Parathyroid adenoma (tissue), 2 donors: ENCODE measurements around the gene CYYR1.

Source experiments
- H2AFZ ChIP-seq: fragments of 300-600 bp; sonication (generic); one replicate; pipeline ENCODE4 v1.7.0; 2017; ENCODE audit warnings: antibody characterized with exemption, mild to moderate bottlenecking
- H3K27ac ChIP-seq: fragments of 300-600 bp; sonication (generic); one replicate; pipeline ENCODE4 v1.7.0; 2017
- H3K27me3 ChIP-seq: fragments of 300-600 bp; sonication (generic); one replicate; pipeline ENCODE4 v1.7.0; 2017; ENCODE audit warnings: low read length; ENCODE audit not compliant: control insufficient read depth, insufficient read depth
- H3K36me3 ChIP-seq: fragments of 300-600 bp; sonication (generic); one replicate; pipeline ENCODE4 v1.7.0; 2017; ENCODE audit warnings: low read length; ENCODE audit not compliant: control insufficient read depth, insufficient read depth
- H3K4me1 ChIP-seq: fragments of 300-600 bp; sonication (generic); one replicate; pipeline ENCODE4 v1.7.0; 2017; ENCODE audit warnings: control low read depth
- H3K4me2 ChIP-seq: fragments of 300-600 bp; sonication (generic); one replicate; pipeline ENCODE4 v1.7.0; 2017; ENCODE audit warnings: low read length
- H3K4me3 ChIP-seq: fragments of 300-600 bp; sonication (generic); one replicate; pipeline ENCODE4 v1.7.0; 2017; ENCODE audit warnings: low read depth, low read length
- H3K79me2 ChIP-seq: fragments of 300-600 bp; sonication (generic); one replicate; pipeline ENCODE4 v1.7.0; 2017; ENCODE audit warnings: control low read depth
- H3K9ac ChIP-seq: fragments of 300-600 bp; sonication (generic); one replicate; pipeline ENCODE4 v1.7.0; 2017; ENCODE audit warnings: mild to moderate bottlenecking
- H3K9me3 ChIP-seq: fragments of 300-600 bp; sonication (generic); one replicate; pipeline ENCODE4 v1.7.0; 2017; ENCODE audit warnings: low read length; ENCODE audit not compliant: control insufficient read depth
- CTCF ChIP-seq: fragments of 300-600 bp; sonication (generic); IDR thresholded peaks from one replicate; pipeline ENCODE4 v1.7.0; 2017; ENCODE audit warnings: antibody characterized with exemption, mild to moderate bottlenecking
- donor health status: primary hyperparathyroidism.

Gene CYYR1

DNA sequence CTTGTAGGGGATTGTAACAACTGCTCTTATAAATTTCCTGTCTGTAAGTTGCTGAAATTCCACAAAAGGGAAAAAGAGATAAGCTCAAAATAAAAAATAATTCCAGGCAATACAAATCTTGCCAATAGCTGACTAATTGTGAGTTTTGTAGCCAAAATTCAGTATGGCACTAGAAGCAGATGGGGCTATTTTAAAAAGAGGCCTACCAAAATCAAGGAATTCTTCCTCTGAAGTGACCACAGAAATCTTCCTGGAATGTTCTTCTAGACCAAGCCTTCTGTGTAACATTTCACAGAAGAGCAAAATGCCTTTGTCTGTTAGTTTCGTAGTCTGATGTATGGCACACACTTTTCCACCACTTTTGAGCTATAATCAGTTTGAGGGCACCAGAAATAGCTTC is 127.6 kb downstream of the CYYR1 start:
- H3K9me3 ChIP-seq: no peaks in the 10 kb centered on the region
- no peaks in the 10 kb centered on the region for H3K27me3 ChIP-seq
- no peaks in the 10 kb centered on the region for H3K4me1 ChIP-seq
- no peak overlapping the region for H3K27ac ChIP-seq
- no peak for TF ChIP-seq CTCF
- H3K9ac ChIP-seq: no peak overlapping the region
- no peak overlapping the region for H3K4me2 ChIP-seq
- H3K79me2 ChIP-seq: no peaks in the 10 kb centered on the region
- no peak overlapping the region for H2AFZ ChIP-seq
- H3K36me3 ChIP-seq: no peaks in the 10 kb centered on the region
- H3K4me3 ChIP-seq: no peak overlapping the region

- H3K9me3 ChIP-seq: no peaks in the 10 kb centered on the region
- no peaks in the 10 kb centered on the region for H3K4me1 ChIP-seq
- H3K9ac ChIP-seq: no peak overlapping the region
- H2AFZ ChIP-seq: no peak overlapping the region
- no peaks in the 10 kb centered on the region for H3K36me3 ChIP-seq
- H3K27ac ChIP-seq: no peak overlapping the region
- H3K4me2 ChIP-seq: no peak overlapping the region
- H3K79me2 ChIP-seq: no peaks in the 10 kb centered on the region
- H3K4me3 ChIP-seq: no peak overlapping the region
- H3K27me3 ChIP-seq: no peaks in the 10 kb centered on the region
- no peak for TF ChIP-seq CTCF
Observed at GRCh38 chr21:26444646-26445045, 128.4 kb downstream of the CYYR1 start.

GRCh38 chr21:26443867-26444266 is 129.2 kb downstream of the CYYR1 start:
- Histone ChIP-seq H3K79me2 (no peaks in the 10 kb centered on the region), H3K4me1 (no peaks in the 10 kb centered on the region), H3K36me3 (no peaks in the 10 kb centered on the region), H3K4me3 (no peak overlapping the region), H3K27ac (no peak overlapping the region), H2AFZ (no peak overlapping the region), H3K9ac (no peak overlapping the region), H3K4me2 (no peak overlapping the region), H3K9me3 (no peaks in the 10 kb centered on the region), H3K27me3 (no peaks in the 10 kb centered on the region)
- no peak for TF ChIP-seq CTCF

GRCh38 chr21:26443291-26443690 is 129.8 kb downstream of the CYYR1 start:
- no peak overlapping the region for H3K4me3 ChIP-seq
- no peak overlapping the region for H3K27ac ChIP-seq
- no peaks in the 10 kb centered on the region for H3K79me2 ChIP-seq
- H3K9ac ChIP-seq: no peak overlapping the region
- no peak overlapping the region for H3K4me2 ChIP-seq
- TF ChIP-seq CTCF: no peak
- no peaks in the 10 kb centered on the region for H3K4me1 ChIP-seq
- H3K9me3 ChIP-seq: no peaks in the 10 kb centered on the region
- H2AFZ ChIP-seq: no peak overlapping the region
- H3K27me3 ChIP-seq: no peaks in the 10 kb centered on the region
- no peaks in the 10 kb centered on the region for H3K36me3 ChIP-seq

DNA sequence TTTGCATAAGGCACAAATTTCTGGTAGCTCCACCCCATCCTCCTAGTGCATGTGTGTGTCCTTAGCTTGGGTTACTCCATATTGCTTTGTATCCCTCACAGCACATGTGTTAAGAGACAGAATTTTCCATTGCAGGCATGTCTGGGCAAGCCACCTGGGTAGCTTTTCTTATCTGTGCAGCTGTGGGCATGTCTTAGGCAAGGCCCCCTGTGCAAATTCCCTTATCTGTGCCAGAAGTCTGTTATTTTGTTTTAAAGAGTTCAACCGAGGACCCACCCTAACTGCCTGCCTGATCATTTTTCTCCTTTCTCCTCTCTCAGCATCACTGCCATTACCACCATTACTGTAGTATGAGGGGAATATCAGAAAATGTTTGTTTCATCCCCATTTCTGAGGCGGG is 131.9 kb downstream of the CYYR1 start:
- H3K36me3 ChIP-seq: no peaks in the 10 kb centered on the region
- H2AFZ ChIP-seq: no peak overlapping the region
- no peak overlapping the region for H3K27ac ChIP-seq
- no peak overlapping the region for H3K4me3 ChIP-seq
- no peak for TF ChIP-seq CTCF
- H3K4me1 ChIP-seq: no peaks in the 10 kb centered on the region
- no peak overlapping the region for H3K4me2 ChIP-seq
- H3K79me2 ChIP-seq: no peaks in the 10 kb centered on the region
- no peak overlapping the region for H3K9ac ChIP-seq
- no peaks in the 10 kb centered on the region for H3K9me3 ChIP-seq
- no peaks in the 10 kb centered on the region for H3K27me3 ChIP-seq
